Effector CD8-positive, alpha-beta T cell (primary cell): ENCODE measurements around the gene SLC22A9.
"Not testable (repeated sequence)": the region's sequence is repeated elsewhere in the genome, so short reads cannot be mapped to it uniquely, and the experiment has no call there.

Experiments
- DNase-seq: peaks from one replicate; lab custom pipeline; 2025; lab: John Stamatoyannopoulos, UW
- total RNA-seq, 4 experiments: gene quantifications; one replicate each; lab custom pipeline; 2026; lab: John Stamatoyannopoulos, UW

SLC22A9 gene
- total RNA-seq = 0 reads per million in 4 experiments

DNA sequence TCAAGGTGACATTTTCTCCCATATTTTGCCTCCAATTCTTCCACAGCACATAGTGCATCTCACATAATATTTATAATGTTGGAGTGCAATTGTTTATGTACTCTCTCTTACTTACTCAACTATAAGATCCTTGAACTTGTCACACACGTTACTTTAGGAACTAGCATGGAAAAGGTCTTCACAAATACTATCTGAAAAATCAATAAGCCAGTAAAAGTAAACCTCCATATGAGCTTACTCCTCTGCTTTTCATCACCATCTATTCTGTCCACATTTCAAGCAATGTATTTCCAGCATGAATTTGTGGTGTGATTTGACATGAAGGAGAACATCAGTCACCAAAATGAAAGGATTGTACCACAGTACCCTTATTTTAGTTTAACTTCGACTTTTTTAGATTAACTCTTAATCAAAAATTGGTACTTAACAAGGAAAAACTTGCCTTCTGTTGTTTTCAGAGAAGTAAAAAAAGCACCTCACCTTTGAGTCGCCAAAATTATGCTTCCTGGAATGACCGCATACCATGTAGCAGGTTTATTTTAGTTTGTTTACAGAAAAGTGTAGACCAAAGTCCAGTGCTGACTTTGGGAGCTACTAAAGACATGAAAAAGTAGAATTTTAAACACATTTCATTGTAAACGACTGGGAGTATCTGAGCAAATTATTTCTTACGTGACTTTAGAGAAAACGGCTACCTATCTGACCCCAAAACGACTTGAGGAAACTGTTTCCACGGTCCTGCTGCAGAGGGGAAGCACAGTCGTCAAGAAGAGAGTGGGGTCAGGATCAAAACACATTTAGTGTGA lies at the start of gene SLC22A9:
SLC22A9 (plus strand) TSS at position 621 of the 806 bp plus-strand sequence. CDS start 272 bp downstream, outside the sequence.
- DNase-seq = no peak

DNA sequence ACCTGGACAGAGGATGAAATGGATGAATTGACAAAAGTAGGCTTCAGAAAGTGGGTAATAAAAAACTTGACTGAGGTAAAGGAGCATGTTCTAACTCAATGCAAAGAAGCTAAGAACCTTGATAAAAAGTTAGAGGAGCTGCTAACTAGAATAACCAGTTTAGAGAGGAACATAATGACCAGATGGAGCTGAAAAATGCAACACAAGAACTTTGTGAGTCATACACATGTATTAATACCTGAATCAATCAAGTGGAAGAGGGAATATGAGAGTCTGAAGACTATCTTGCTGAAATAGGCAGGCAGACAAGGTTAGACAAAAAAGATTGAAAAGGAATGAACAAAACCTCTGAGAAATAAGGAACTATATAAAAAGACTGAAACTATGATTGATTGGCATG lies 47.9 kb upstream of the SLC22A9 start:
- no peak for DNase-seq

DNA sequence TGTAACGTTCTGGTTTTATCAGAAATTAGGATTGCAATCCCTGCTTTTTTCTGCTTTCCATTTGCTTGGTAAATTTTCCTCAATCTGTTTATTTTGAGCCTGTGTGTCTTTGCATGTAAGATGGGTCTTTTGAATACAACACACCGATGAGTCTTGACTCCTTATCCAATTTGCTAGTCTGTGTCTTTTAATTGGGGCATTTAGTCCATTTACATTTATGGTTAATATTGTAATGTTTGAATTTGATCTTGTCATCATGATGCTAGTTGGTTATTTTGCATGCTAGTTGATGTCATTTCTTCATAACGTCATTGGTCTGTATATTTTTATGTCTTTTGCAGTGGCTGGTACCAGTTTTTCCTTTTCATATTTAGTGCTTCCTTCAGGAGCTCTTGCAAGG lies 34.5 kb upstream of the SLC22A9 start:
- not testable (repeated sequence) for DNase-seq

- DNase-seq = no peak
Measured at GRCh38 chr11:63337070-63337469, 32.5 kb upstream of the SLC22A9 start.

GRCh38 chr11:63343130-63343529 lies 26.5 kb upstream of the SLC22A9 start:
- DNase-seq = no peak

DNA sequence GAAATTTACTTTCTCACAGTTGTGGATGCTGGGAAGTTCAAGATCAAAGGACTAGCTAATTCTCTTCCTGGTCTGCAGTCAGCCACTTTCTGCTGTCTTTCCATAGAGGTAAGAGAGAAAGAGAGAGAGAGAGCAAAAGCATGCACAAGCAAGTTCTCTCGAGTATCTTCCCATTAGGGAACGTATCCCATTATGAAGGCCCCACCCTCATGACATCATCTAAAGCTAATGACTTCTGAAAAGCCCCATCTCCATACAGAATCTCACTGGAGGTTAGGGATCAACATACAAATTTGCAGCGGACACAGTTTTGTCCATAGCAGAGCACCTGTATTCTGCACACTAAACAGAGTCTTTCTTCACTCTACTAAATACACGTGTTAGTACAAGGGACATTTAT lies 17.4 kb upstream of the SLC22A9 start:
- DNase-seq = no peak

- no peak for DNase-seq
Measured at GRCh38 chr11:63362196-63362793, 7.3 kb upstream of the SLC22A9 start.

DNA sequence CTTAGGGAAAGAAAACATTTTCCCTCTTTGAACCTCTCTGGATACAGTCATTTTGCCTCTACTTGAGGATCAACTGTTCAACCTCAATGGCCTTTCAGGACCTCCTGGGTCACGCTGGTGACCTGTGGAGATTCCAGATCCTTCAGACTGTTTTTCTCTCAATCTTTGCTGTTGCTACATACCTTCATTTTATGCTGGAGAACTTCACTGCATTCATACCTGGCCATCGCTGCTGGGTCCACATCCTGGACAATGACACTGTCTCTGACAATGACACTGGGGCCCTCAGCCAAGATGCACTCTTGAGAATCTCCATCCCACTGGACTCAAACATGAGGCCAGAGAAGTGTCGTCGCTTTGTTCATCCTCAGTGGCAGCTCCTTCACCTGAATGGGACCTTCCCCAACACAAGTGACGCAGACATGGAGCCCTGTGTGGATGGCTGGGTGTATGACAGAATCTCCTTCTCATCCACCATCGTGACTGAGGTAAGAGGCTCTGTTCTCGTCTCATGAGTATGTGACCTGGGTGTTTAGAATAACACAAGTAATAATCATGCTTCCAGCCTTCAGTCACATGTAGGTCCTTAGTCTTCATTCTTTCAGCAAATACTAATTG lies 495 bp downstream of the SLC22A9 start:
- no peak for DNase-seq

DNA sequence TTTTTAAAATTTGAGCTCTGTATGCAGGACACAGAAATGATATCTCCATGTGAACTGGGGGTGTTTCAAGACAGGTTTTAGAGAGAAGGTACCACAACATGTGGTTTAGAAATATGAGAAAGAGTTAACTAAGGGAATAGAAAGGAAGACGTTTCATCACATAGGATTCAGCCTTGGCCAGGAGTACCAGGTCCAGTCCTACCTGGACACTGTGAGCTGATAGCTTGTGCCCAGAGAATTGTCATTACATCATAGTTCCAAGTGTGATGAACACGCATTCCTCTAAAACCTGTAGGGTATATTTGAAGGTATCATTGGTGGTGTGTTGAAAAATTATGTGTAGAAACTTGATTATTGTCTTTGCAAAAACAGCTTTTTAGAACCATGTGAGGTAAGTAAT lies 1.8 kb downstream of the SLC22A9 start:
- no peak for DNase-seq

DNA sequence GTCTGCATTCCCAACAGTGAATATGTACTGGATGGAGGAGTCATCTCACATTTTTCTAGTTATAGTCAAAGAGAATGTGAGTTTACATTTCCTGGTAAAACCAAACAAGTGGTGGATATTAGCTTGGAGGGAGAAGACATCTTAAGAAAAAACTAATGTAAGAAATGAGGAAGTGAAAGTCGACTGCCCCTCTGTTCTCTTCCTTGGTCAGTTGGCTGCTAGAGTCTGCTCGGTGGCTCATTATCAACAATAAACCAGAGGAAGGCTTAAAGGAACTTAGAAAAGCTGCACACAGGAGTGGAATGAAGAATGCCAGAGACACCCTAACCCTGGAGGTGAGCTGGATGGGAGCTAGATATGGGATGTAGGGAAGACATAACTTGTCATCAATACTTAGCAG lies 5.8 kb downstream of the SLC22A9 start:
- DNase-seq = no peak

DNA sequence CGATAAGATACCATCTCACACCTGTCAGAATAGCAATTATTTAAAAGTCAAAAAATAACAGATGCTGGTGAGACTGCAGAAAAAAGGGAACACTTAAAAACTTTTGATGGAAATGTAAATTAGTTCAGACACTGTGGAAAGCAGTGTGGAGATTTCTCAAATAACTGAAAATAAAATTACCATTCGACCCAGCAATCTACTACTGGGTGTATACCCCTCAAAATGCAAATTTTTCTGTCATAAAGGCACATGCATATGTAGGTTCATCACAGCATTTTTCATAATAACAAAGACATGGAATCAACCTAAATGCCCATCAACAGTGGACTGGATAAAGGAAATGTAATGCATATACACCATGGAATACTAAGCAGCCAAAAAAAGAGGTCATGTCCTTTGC lies 10.5 kb downstream of the SLC22A9 start:
- no peak for DNase-seq

DNA sequence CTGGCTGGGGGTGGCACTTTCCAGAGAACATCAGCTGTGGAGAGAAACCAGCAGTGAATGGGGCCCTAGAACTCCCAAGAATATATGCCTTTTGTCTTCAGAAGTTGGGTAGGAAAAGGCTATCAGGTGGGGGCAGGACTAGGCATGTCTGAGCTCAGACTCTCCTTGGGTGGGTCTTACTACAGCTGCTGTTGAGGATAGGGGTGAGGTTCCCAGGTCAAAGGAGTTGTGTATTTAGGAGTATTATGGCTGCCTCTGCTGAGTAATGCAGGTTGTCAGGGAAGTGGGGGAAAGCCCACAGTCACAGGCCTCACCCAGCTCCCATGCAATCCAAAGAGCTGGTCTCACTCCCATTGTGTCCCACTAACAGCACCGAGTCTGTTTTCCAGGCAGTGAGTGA lies 26.1 kb downstream of the SLC22A9 start:
- no peak for DNase-seq

GRCh38 chr11:63404161-63404935 lies 34.8 kb downstream of the SLC22A9 start:
- no peak for DNase-seq

- DNase-seq = no peak
Measured at GRCh38 chr11:63405114-63405513, 35.5 kb downstream of the SLC22A9 start.

GRCh38 chr11:63406458-63406857 lies 36.9 kb downstream of the SLC22A9 start:
- no peak for DNase-seq

DNA sequence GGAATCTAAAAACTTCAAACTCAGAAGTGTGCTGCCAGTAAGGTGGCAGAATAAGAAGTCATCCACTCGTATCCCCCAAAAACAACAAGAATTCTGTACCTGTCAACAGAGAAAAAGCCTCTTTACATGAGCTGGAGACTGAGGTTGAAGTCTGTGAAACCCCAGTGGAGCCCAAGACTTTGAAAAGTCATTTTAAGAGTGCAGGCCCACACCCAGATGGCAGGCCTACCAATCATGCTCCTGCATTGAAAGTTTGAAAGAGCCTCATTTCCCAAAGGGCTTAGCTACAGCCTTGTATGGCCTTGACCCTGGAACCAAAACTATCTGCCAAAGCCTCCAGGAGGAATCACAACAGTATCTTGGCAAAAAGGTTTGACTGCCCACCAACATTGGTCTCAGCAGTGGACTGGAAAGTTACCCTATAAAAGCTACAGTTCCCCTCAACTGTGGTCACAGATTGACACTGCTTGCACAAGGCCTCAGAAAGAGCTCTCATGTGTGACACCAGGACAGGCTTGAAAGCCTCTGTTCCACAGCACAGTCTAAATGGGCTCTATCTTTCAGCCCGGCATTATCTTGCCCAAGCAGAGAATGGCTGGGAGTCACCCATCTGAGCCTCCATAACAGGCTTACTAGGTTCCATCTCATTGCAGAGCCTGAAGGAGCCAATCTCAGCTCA lies 47.7 kb downstream of the SLC22A9 start:
- no peak for DNase-seq

DNA sequence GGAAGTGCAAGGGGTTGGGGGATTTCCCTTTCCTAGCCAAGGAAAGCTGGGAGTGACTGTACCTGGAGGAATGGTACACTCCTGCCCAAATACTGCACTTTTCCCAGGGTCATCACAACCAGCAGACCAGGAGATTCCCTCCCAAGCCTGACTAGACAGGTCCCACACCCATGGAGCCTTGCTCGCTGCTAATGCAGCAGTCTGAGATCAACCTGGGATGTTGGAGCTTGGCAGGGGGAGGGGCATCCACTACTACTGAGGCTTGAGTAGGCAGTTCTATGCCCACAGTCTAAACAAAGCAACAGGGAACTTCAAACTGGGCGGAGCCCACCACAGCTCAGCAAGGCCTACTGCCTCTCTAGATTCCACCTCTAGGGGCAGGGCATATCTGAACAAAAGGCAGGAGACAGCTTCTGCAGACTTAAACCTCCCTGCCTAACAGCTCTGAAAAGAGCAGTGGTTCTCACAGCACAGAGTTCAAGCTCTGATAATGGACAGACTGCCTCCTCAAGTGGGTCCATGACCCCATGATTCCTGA lies 58.5 kb downstream of the SLC22A9 start:
- no peak for DNase-seq

DNA sequence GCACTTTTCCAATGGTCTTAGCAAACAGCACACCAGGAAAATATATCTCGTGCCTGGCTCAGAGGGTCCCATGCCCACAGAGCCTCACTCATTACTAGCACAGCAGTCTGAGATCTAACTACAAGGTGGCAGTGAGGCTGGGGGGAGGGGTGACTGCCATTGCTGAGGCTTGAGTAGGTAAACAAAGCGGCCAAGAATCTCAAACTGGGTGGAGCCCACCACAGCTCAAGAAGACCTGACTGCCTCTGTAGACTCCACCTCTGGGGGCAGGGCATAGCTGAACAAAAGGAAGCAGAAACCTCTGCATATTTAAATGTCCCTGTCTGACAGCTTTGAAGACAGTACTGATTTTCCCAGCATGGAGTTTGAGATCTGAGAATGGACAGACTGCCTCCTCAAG lies 61.1 kb downstream of the SLC22A9 start:
- not testable (repeated sequence) for DNase-seq

DNA sequence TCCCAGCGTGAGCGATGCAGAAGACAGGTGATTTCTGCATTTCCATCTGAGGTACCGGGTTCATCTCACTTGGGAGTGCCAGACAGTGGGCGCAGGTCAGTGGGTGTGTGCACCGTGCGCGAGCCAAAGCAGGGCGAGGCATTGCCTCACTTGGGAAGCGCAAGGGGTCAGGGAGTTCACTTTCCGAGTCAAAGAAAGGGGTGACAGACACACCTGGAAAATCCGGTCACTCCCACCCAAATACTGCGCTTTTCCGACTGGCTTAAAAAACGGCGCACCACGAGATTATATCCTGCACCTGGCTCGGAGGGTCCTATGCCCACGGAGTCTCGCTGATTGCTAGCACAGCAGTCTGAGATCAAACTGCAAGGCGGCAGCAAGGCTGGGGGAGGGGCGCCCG lies 65.8 kb downstream of the SLC22A9 start:
- not testable (repeated sequence) for DNase-seq

DNA sequence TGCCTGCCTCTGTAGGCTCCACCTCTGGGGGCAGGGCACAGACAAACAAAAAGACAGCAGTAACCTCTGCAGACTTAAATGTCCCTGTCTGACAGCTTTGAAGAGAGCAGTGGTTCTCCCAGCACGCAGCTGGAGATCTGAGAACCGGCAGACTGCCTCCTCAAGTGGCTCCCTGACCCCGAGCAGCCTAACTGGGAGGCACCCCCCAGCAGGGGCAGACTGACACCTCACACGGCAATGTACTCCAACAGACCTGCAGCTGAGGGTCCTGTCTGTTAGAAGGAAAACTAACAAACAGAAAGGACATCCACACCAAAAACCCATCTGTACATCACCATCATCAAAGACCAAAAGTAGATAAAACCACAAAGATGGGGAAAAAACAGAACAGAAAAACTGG lies 66.2 kb downstream of the SLC22A9 start:
- not testable (repeated sequence) for DNase-seq

GRCh38 chr11:63443714-63444113 lies 74.1 kb downstream of the SLC22A9 start:
- DNase-seq = no peak
